IMR-90 (cell line): Measurements from ENCODE around the gene TMEM129. TPM values are rescaled to one million over a fixed set of nuclear protein-coding genes. Genes with fewer than 3 reads are reported as not detected.

ENCODE experiments used
- ATAC-seq: fragments of 200-7000 bp; cut with Tn5 transposase; 2 replicates; pipeline ENCODE4 v1.9.1; 2020; ENCODE audit warnings: low read depth, mild to moderate bottlenecking, moderate library complexity
- BruUV-seq: library from RNA; stranded (reverse); fragments of 400-500 nt; replicated peaks from 2 replicates; lab custom pipeline; 2021; lab: Mats Ljungman, UMichigan
- CTCF ChIA-PET: fragments of 300-600 bp; formaldehyde crosslinking; extraction: SDS; loops from one replicate; lab custom pipeline; 2021; ENCODE audit warnings: antibody characterized with exemption; lab: Yijun Ruan, JAX
- POLR2A ChIA-PET: fragments of 300-600 bp; sonication (Branson Sonifier 250); formaldehyde crosslinking; loops from one replicate; lab custom pipeline; 2022; ENCODE audit warnings: antibody characterized with exemption; ENCODE audit not compliant: unreplicated experiment; lab: Charles Lee
- DNase-seq: peaks from one replicate; pipeline ENCODE4 v3.0.0; 2013
- H2AFZ ChIP-seq: replicated peaks from 2 replicates; pipeline ENCODE3; 2013; ENCODE audit warnings: low read length, mild to moderate bottlenecking; ENCODE audit not compliant: poor library complexity
- H2AK5ac ChIP-seq: 2 replicates; pipeline ENCODE4 v1.6.1; 2013; ENCODE audit warnings: low read depth, low read length, inconsistent platforms
- H2AK9ac ChIP-seq: replicated peaks from 2 replicates; pipeline ENCODE3; 2013; ENCODE audit warnings: mild to moderate bottlenecking, low read depth, low read length, moderate library complexity; ENCODE audit not compliant: poor library complexity
- H2BK120ac ChIP-seq: 2 replicates; pipeline ENCODE4 v1.6.1; 2013; ENCODE audit warnings: low read depth, low read length, inconsistent platforms
- H2BK15ac ChIP-seq: 3 replicates; pipeline ENCODE4 v1.6.1; 2013; ENCODE audit warnings: low read depth, low read length, inconsistent platforms
- H2BK20ac ChIP-seq: 2 replicates; pipeline ENCODE4 v1.6.1; 2013; ENCODE audit warnings: low read depth, mild to moderate bottlenecking, inconsistent platforms, low read length, moderate library complexity
- H2BK5ac ChIP-seq: 2 replicates; pipeline ENCODE4 v1.6.1; 2013; ENCODE audit warnings: mild to moderate bottlenecking, low read depth, low read length, inconsistent platforms; ENCODE audit not compliant: poor library complexity, severe bottlenecking
- H3K14ac ChIP-seq: replicated peaks from 2 replicates; pipeline ENCODE4 v1.6.1; 2013; ENCODE audit warnings: low read depth, low read length, inconsistent platforms
- H3K18ac ChIP-seq: 2 replicates; pipeline ENCODE4 v1.6.1; 2013; ENCODE audit warnings: low read depth, low read length, control low read depth
- H3K23ac ChIP-seq: 2 replicates; pipeline ENCODE4 v1.6.1; 2013; ENCODE audit warnings: low read depth, low read length, inconsistent platforms
- H3K27ac ChIP-seq: 2 replicates; pipeline ENCODE4 v1.5.1; 2013; ENCODE audit warnings: mild to moderate bottlenecking, control low read depth, low read length; ENCODE audit not compliant: insufficient read depth
- H3K27me3 ChIP-seq: 2 replicates; pipeline ENCODE4 v1.6.1; 2013; ENCODE audit warnings: low read length; ENCODE audit not compliant: control insufficient read depth, insufficient read depth
- H3K36me3 ChIP-seq: 2 replicates; pipeline ENCODE4 v1.6.1; 2013; ENCODE audit warnings: low read length, mixed read lengths; ENCODE audit not compliant: control insufficient read depth, insufficient read depth
- H3K4ac ChIP-seq: 2 replicates; pipeline ENCODE4 v1.6.1; 2013; ENCODE audit warnings: low read depth, low read length, inconsistent platforms
- H3K4me1 ChIP-seq: 2 replicates; pipeline ENCODE4 v1.6.1; 2013; ENCODE audit warnings: low read length, mixed read lengths; ENCODE audit not compliant: control insufficient read depth, insufficient read depth
- H3K4me2 ChIP-seq: 2 replicates; pipeline ENCODE4 v1.6.1; 2013; ENCODE audit warnings: low read depth, mild to moderate bottlenecking, control low read depth, low read length, moderate library complexity
- H3K4me3 ChIP-seq: 2 replicates; pipeline ENCODE4 v1.5.1; 2013; ENCODE audit warnings: low read depth, mild to moderate bottlenecking, control low read depth, low read length, moderate library complexity; ENCODE audit not compliant: insufficient read depth
- H3K56ac ChIP-seq: 2 replicates; pipeline ENCODE4 v1.6.1; 2013; ENCODE audit warnings: low read length, inconsistent platforms; ENCODE audit not compliant: insufficient read depth; ENCODE audit errors: extremely low read depth
- H3K79me1 ChIP-seq, 2 experiments: 2 replicates each; pipeline ENCODE4 v1.6.1; 2013; ENCODE audit warnings: low read length in 2 of 2, inconsistent platforms in 1 of 2, low read depth in 1 of 2
- H3K9ac ChIP-seq: 2 replicates; pipeline ENCODE4 v1.6.1; 2013; ENCODE audit warnings: low read depth, low read length, control low read depth
- H3K9me1 ChIP-seq: 2 replicates; pipeline ENCODE4 v1.6.1; 2013; ENCODE audit warnings: low read length, inconsistent platforms; ENCODE audit not compliant: insufficient read depth
- H3K9me3 ChIP-seq: 2 replicates; pipeline ENCODE4 v1.6.1; 2013; ENCODE audit warnings: low read length; ENCODE audit not compliant: control insufficient read depth, insufficient read depth
- H4K20me1 ChIP-seq: 2 replicates; pipeline ENCODE4 v1.6.1; 2013; ENCODE audit warnings: low read length, inconsistent platforms; ENCODE audit not compliant: insufficient read depth
- H4K5ac ChIP-seq: 2 replicates; pipeline ENCODE4 v1.6.1; 2013; ENCODE audit warnings: mild to moderate bottlenecking, low read depth, low read length, control low read depth
- H4K8ac ChIP-seq, 2 experiments: 2 replicates each; pipeline ENCODE4 v1.6.1; 2013; ENCODE audit warnings: low read depth in 2 of 2, low read length in 2 of 2, control low read depth in 1 of 2, inconsistent platforms in 1 of 2
- H4K91ac ChIP-seq: 2 replicates; pipeline ENCODE4 v1.6.1; 2013; ENCODE audit warnings: low read depth, low read length, inconsistent platforms; ENCODE audit not compliant: insufficient read depth
- BHLHE40 ChIP-seq: fragments of 150-350 bp; IDR thresholded peaks from 2 replicates; pipeline ENCODE4 v1.6.1; 2016; ENCODE audit warnings: mild to moderate bottlenecking, low read depth, low read length
- CEBPB ChIP-seq: IDR thresholded peaks from 2 replicates; pipeline ENCODE4 v1.6.1; 2012; ENCODE audit warnings: low read depth, low read length, improper control_type of control experiment
- CHD1 ChIP-seq: IDR thresholded peaks from 2 replicates; pipeline ENCODE4 v1.6.1; 2012; ENCODE audit warnings: low read depth, low read length, improper control_type of control experiment
- CTCF ChIP-seq: conservative IDR thresholded peaks from 2 replicates; pipeline ENCODE4 v1.5.1; 2012; ENCODE audit warnings: mild to moderate bottlenecking, low read depth, low read length, improper control_type of control experiment
- ELK1 ChIP-seq: fragments of 150-350 bp; IDR thresholded peaks from 2 replicates; pipeline ENCODE4 v1.6.1; 2016; ENCODE audit warnings: low read depth, mild to moderate bottlenecking, low read length, moderate library complexity, borderline replicate concordance
- FOS ChIP-seq: fragments of 150-350 bp; IDR thresholded peaks from 2 replicates; pipeline ENCODE4 v1.6.1; 2016; ENCODE audit warnings: low read depth, low read length
- MAZ ChIP-seq: IDR thresholded peaks from 2 replicates; pipeline ENCODE4 v1.6.1; 2012; ENCODE audit warnings: low read depth, mild to moderate bottlenecking, low read length, improper control_type of control experiment, moderate library complexity, borderline replicate concordance
- NFE2L2 ChIP-seq: fragments of 150-350 bp; IDR thresholded peaks from 2 replicates; pipeline ENCODE4 v1.6.1; 2016; ENCODE audit warnings: low read depth, mild to moderate bottlenecking, low read length
- RAD21 ChIP-seq: IDR thresholded peaks from 2 replicates; pipeline ENCODE4 v1.6.1; 2012; ENCODE audit warnings: low read length, improper control_type of control experiment
- RFX5 ChIP-seq: IDR thresholded peaks from 2 replicates; pipeline ENCODE4 v1.8.0; 2012; ENCODE audit warnings: low read depth, mild to moderate bottlenecking, low read length, moderate library complexity
- SMC3 ChIP-seq: fragments of 150-350 bp; IDR thresholded peaks from 2 replicates; pipeline ENCODE4 v1.6.1; 2016; ENCODE audit warnings: low read depth, mild to moderate bottlenecking, antibody characterized with exemption, low read length, moderate library complexity
- USF2 ChIP-seq: fragments of 150-350 bp; IDR thresholded peaks from 2 replicates; pipeline ENCODE4 v1.6.1; 2017; ENCODE audit warnings: mild to moderate bottlenecking, antibody characterized with exemption, low read length, low read depth
- WGBS, 2 experiments: methylation state at CpG; one replicate each; pipeline versions ENCODE4 v1.1.5 to v1.1.7; 2013; ENCODE audit warnings: missing lambda C conversion rate in 2 of 2; ENCODE audit not compliant: insufficient read length in 1 of 2; ENCODE audit errors: extremely low coverage in 2 of 2; 5-methylcytosine and 5-hydroxymethylcytosine counted together
- dilution Hi-C: fragments of 300-500 bp; cut with HindIII; formaldehyde crosslinking; loops from one replicate; pipeline ENCODE4 v1.14.3; 2018; ENCODE audit warnings: low sequenced_read_pairs; ENCODE audit not compliant: unreplicated experiment
- in situ Hi-C: fragments of 300-500 bp; cut with MboI; formaldehyde crosslinking; loops from 3 replicates; pipeline ENCODE4 v1.14.3; 2019; ENCODE audit warnings: low sequenced_read_pairs, inconsistent platforms, mixed read lengths
- intact Hi-C: fragments of 100-400 bp; cut with micrococcal nuclease; formaldehyde crosslinking; loops from 2 replicates; pipeline ENCODE4 v1.10.0; 2022
- polyA plus RNA-seq, 3 experiments: library from polyadenylated mRNA; depleted of rRNA; stranded (reverse); fragments of >200 nt; gene quantifications; 2 replicates each; pipeline ENCODE4 v1.2.3, GENCODE V29; 2012; ENCODE audit warnings: low replicate concordance in 1 of 3
- total RNA-seq: library from RNA; depleted of rRNA; stranded (reverse); fragments of >200 nt; gene quantifications from 2 replicates; pipeline ENCODE4 v1.2.3, GENCODE V29; 2012

Gene TMEM129
- total and polyA plus RNA-seq, 2 of the 4 experiments (the other 2 are of a cell fraction), result 6.6 to 26.6 TPM

GRCh38 chr4:1752284-1753041, 31.3 kb upstream of the TMEM129 start:
- ChIA-PET POLR2A (no interaction called here), CTCF (no interaction called here)
- no peak overlapping the region for H2AK5ac ChIP-seq
- no peak overlapping the region for H4K5ac ChIP-seq
- H3K27ac ChIP-seq, result no peak overlapping the region
- in situ Hi-C loops (no loop called here), dilution Hi-C loops (no loop called here), intact Hi-C loops (no loop called here)
- ATAC-seq (no peak), DNase-seq (peak; percentile 7)
- H3K56ac ChIP-seq, result no peak overlapping the region
- H3K27me3 ChIP-seq, result no peaks in the 10 kb centered on the region; the same call in 1 of the 2 replicates
- no peak overlapping the region for H3K4me2 ChIP-seq
- H4K91ac ChIP-seq, result no peak overlapping the region
- H3K36me3 ChIP-seq, result no peaks in the 10 kb centered on the region
- H2BK5ac ChIP-seq, result no peak overlapping the region
- no TSS peak for BruUV-seq
- H3K4ac ChIP-seq, result no peak overlapping the region
- no peak for TF ChIP-seq ELK1
- TF ChIP-seq RAD21, result no peak
- TF ChIP-seq CTCF, result no peak
- TF ChIP-seq RFX5, result no peak
- TF ChIP-seq CEBPB, result no peak
- no peak for TF ChIP-seq NFE2L2
- no peak for TF ChIP-seq MAZ
- no peak for TF ChIP-seq BHLHE40
- no peak for TF ChIP-seq SMC3
- no peak for TF ChIP-seq FOS
- TF ChIP-seq USF2, result no peak
- TF ChIP-seq CHD1, result no peak
- H3K9me3 ChIP-seq, result no peaks in the 10 kb centered on the region
- no peak overlapping the region for H3K9ac ChIP-seq
- no peaks in the 10 kb centered on the region for H4K20me1 ChIP-seq
- H3K4me3 ChIP-seq, result no peak overlapping the region
- H3K79me1 ChIP-seq, result no peaks in the 10 kb centered on the region
- WGBS, 2 experiments, result 75% methylated on average over 8 of the region's 35 CpGs; no CpG with 5 or more reads in 1 of the 2 experiments
- peak overlapping the region; percentile 61 for H2AFZ ChIP-seq
- H2BK20ac ChIP-seq, result no peak overlapping the region
- no peak overlapping the region for H2AK9ac ChIP-seq
- no peak overlapping the region for H3K14ac ChIP-seq
- H3K18ac ChIP-seq, result no peak overlapping the region
- H3K23ac ChIP-seq, result no peak overlapping the region
- no peaks in the 10 kb centered on the region for H3K4me1 ChIP-seq
- no peak overlapping the region for H2BK15ac ChIP-seq
- H4K8ac ChIP-seq, result no peak overlapping the region
- no peaks in the 10 kb centered on the region for H3K9me1 ChIP-seq
- no peak overlapping the region for H2BK120ac ChIP-seq
